Measurements from ENCODE around the gene ASXL1. TPM values are rescaled to one million over a fixed set of nuclear protein-coding genes. Genes with fewer than 3 reads are reported as not detected.
"Not testable (repeated sequence)": the region's sequence is repeated elsewhere in the genome, so short reads cannot be mapped to it uniquely, and the experiment has no call there.

Gene ASXL1
- polyA plus RNA-seq, 1 donor (not counting 4 experiments of a cell fraction or from before 2014, with no cell fraction given): 20.0 TPM

GRCh38 chr20:32338665-32339064 lies 19.5 kb upstream of the ASXL1 start:
- Histone ChIP-seq H3K4me1 (ENCODE audit: control insufficient read depth, extremely low read depth, insufficient read depth, low read length) (peaks cover 20% of the 10 kb centered on the region), H3K27ac (ENCODE audit: control insufficient read depth, insufficient read depth, low read length) (no peak overlapping the region), H3K27me3 (ENCODE audit: control insufficient read depth, extremely low read depth, insufficient read depth, low read length) (no peaks in the 10 kb centered on the region), H3K9me3 (ENCODE audit: control insufficient read depth, low read depth, low read length) (no peaks in the 10 kb centered on the region), H4K20me1 (ENCODE audit: control insufficient read depth, extremely low read depth, insufficient read depth, low read length) (no peaks in the 10 kb centered on the region), H3K36me3 (ENCODE audit: control insufficient read depth in 2 of 2, extremely low read depth in 1 of 2, insufficient read depth in 2 of 2, low read length in 2 of 2) (peaks cover 0 to 3% of the 10 kb centered on the region in 2 experiments), H2AFZ (ENCODE audit: control insufficient read depth, low read length) (no peak overlapping the region), H3K9ac (ENCODE audit: control insufficient read depth, extremely low read depth, insufficient read depth, low read length) (no peak overlapping the region), H3K4me2 (ENCODE audit: control insufficient read depth, extremely low read depth, insufficient read depth, low read depth, low read length) (no peak overlapping the region), H3K4me3 (ENCODE audit: control insufficient read depth in 2 of 3, extremely low read depth in 1 of 3, insufficient read depth in 2 of 3, low read depth in 1 of 3, low read length in 3 of 3) (no peak overlapping the region), H3K79me2 (ENCODE audit: control insufficient read depth, insufficient read depth, low read length) (no peaks in the 10 kb centered on the region), H3K9me1 (ENCODE audit: control insufficient read depth, extremely low read depth, insufficient read depth, low read length) (no peaks in the 10 kb centered on the region)
- no peak for FAIRE-seq
- dilution Hi-C loops (cut with MboI; ENCODE audit: extremely low pct_ligation_motif_present, low sequenced_read_pairs): no loop called here
- no peak for DNase-seq (ENCODE audit: low read depth, low spot score)
- no peak for TF ChIP-seq EZH2 (IDR thresholded peaks at IDR 0.05; ENCODE audit: low read length)
- no peak for TF ChIP-seq CTCF (optimal IDR thresholded peaks at IDR 0.05 in 1 of 3, IDR thresholded peaks at IDR 0.05 in 1 of 3, conservative IDR thresholded peaks at IDR 0.05 in 1 of 3; ENCODE audit: extremely low read depth in 1 of 3, insufficient read depth in 2 of 3, low read length in 3 of 3)

DNA sequence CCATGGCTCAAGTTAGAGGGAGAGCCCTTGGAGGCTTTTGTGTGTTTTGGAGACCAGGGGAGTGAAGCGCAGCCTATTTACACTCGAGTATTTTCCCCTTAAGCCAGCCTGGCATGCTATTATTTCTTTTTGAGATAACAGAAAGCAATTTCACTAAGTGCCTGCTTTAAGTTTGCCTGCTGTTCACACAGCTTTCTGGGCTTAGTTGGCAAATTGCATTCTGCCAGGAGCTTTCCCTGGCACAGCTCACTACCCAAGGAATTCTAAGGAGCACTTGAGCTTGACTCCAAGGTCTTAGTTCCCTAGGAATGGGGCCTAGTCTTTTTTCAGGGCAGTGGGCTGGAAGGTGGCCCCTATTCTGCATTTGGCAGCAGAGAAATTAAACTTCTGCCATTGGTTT lies 19.0 kb upstream of the ASXL1 start:
- H3K4me3 ChIP-seq (ENCODE audit: control insufficient read depth in 2 of 3, extremely low read depth in 1 of 3, insufficient read depth in 2 of 3, low read depth in 1 of 3, low read length in 3 of 3): no peak overlapping the region
- no peaks in the 10 kb centered on the region for H3K36me3 ChIP-seq (ENCODE audit: control insufficient read depth in 2 of 2, extremely low read depth in 1 of 2, insufficient read depth in 2 of 2, low read length in 2 of 2)
- H3K4me2 ChIP-seq (ENCODE audit: control insufficient read depth, extremely low read depth, insufficient read depth, low read depth, low read length): no peak overlapping the region
- H3K79me2 ChIP-seq (ENCODE audit: control insufficient read depth, insufficient read depth, low read length): no peaks in the 10 kb centered on the region
- H3K9me1 ChIP-seq (ENCODE audit: control insufficient read depth, extremely low read depth, insufficient read depth, low read length): no peaks in the 10 kb centered on the region
- FAIRE-seq (no peak), DNase-seq (ENCODE audit: low read depth, low spot score) (no peak)
- H3K4me1 ChIP-seq (ENCODE audit: control insufficient read depth, extremely low read depth, insufficient read depth, low read length): peaks cover 18% of the 10 kb centered on the region
- H3K9ac ChIP-seq (ENCODE audit: control insufficient read depth, extremely low read depth, insufficient read depth, low read length): no peak overlapping the region
- no peaks in the 10 kb centered on the region for H4K20me1 ChIP-seq (ENCODE audit: control insufficient read depth, extremely low read depth, insufficient read depth, low read length)
- TF ChIP-seq CTCF (optimal IDR thresholded peaks at IDR 0.05 in 1 of 3, IDR thresholded peaks at IDR 0.05 in 1 of 3, conservative IDR thresholded peaks at IDR 0.05 in 1 of 3; ENCODE audit: extremely low read depth in 1 of 3, insufficient read depth in 2 of 3, low read length in 3 of 3): no peak
- TF ChIP-seq EZH2 (IDR thresholded peaks at IDR 0.05; ENCODE audit: low read length): no peak
- H2AFZ ChIP-seq (ENCODE audit: control insufficient read depth, low read length): no peak overlapping the region
- no peak overlapping the region for H3K27ac ChIP-seq (ENCODE audit: control insufficient read depth, insufficient read depth, low read length)
- no peaks in the 10 kb centered on the region for H3K9me3 ChIP-seq (ENCODE audit: control insufficient read depth, low read depth, low read length)
- dilution Hi-C loops (cut with MboI; ENCODE audit: extremely low pct_ligation_motif_present, low sequenced_read_pairs): no loop called here
- no peaks in the 10 kb centered on the region for H3K27me3 ChIP-seq (ENCODE audit: control insufficient read depth, extremely low read depth, insufficient read depth, low read length)

- FAIRE-seq; H4K20me1 ChIP-seq (ENCODE audit: control insufficient read depth, extremely low read depth, insufficient read depth, low read length); H3K9me3 ChIP-seq (ENCODE audit: control insufficient read depth, low read depth, low read length); H3K9ac ChIP-seq (ENCODE audit: control insufficient read depth, extremely low read depth, insufficient read depth, low read length); H3K36me3 ChIP-seq (ENCODE audit: control insufficient read depth in 2 of 2, extremely low read depth in 1 of 2, insufficient read depth in 2 of 2, low read length in 2 of 2); H3K9me1 ChIP-seq (ENCODE audit: control insufficient read depth, extremely low read depth, insufficient read depth, low read length); H3K79me2 ChIP-seq (ENCODE audit: control insufficient read depth, insufficient read depth, low read length); H2AFZ ChIP-seq (ENCODE audit: control insufficient read depth, low read length); dilution Hi-C loops (cut with MboI; ENCODE audit: extremely low pct_ligation_motif_present, low sequenced_read_pairs); DNase-seq (ENCODE audit: low read depth, low spot score); H3K4me3 ChIP-seq (ENCODE audit: control insufficient read depth in 2 of 3, extremely low read depth in 1 of 3, insufficient read depth in 2 of 3, low read depth in 1 of 3, low read length in 3 of 3); H3K27ac ChIP-seq (ENCODE audit: control insufficient read depth, insufficient read depth, low read length); H3K4me2 ChIP-seq (ENCODE audit: control insufficient read depth, extremely low read depth, insufficient read depth, low read depth, low read length); H3K27me3 ChIP-seq (ENCODE audit: control insufficient read depth, extremely low read depth, insufficient read depth, low read length): not testable (repeated sequence)
- H3K4me1 ChIP-seq (ENCODE audit: control insufficient read depth, extremely low read depth, insufficient read depth, low read length): peaks cover 17% of the 10 kb centered on the region
These were observed 17.1 kb upstream of the ASXL1 start for GRCh38 chr20:32341053-32341452.

Measured in keratinocyte (primary cell).